ENCODE measurements around the gene SQSTM1.

SQSTM1 gene

GRCh38 chr5:179806250-179807048 lies 14.3 kb upstream of the SQSTM1 start, which contains the start of gene MGAT4B:
MGAT4B (minus strand) TSS chr5:179806866; CDS start chr5:179806583, 283 bp downstream.
- DNase-seq = peak; percentile 54

DNA sequence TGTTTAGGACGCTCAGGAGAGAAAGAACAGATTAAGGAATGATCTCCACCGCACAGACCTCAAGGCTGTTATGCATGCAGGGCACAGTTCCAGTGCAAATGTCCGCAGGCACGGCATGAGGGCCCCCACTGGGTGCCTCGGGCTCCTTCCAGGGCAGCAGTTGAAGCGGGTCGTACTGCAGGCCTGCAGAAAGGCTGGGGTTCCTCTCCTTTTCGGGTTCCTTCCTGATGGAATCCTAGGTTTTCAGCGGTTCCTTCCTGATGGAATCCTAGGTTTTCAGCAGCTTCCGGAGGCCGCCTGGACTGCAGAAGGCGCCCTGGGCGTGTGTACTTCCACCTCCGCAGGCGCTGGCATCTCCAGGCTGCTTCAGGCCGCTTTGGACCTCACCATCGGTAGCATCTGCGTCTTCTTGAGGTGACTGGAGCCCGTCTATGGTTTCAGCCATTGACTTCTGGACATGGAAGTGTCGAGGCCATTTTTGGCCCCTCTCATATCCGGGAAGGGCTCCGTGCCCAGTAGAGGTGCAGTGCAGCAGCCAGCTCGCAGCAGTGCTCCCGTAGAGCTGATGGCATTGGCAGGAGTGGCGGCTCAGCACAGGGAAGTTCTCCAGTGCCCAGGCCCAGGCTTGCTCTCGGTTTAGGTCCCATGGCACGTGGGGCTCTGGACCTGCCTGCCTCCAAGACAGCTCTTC lies 8.4 kb upstream of the SQSTM1 start:
- DNase-seq = no peak

DNA sequence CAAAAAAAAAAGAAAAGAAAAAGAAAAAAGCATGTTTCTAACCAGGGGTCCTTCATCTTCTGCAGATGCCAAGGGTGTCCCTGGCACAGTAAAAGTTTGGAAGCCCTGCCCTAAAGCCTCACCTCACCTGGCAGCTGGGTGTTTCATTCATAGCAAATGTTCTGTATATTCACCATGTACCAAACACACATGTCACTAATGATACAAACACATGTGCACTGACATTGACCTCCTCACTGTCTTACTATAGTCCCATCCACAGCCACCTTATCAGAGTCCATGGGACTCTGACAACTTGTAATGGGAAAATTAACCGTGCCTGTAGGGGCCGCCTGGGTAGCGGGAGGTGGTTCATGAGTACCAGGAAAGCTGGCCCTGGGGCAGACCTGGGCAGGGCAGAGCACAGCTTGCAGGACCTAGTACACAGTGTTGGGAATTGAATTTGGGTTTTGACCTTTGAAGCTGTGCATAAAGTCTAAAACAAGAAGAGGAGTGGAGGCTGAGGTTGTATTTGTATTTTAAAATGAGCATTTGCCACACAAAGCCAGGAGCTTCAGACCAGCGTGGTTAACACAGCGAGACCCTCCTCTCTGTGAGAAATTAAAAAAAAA lies 7.6 kb upstream of the SQSTM1 start:
- DNase-seq = no peak

DNA sequence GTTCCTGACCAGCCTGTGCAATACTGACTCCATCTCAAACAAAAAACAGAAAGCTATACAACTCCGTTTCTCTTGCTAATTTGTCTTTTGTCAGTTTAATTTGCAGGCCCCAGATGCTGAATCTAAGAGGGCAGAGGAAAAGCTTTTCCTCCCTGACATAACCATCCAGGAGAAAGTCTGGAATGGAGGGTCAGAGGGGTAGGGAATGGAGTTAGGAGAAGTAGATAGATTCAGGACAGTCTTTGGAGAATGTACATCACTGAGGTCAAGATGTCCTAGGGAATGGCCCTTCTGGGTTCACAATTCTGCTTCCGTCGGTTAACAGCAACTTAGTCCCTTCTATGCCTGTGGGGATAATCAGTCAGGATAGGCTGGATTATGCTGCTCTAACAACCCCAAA lies 6.6 kb upstream of the SQSTM1 start:
- no peak for DNase-seq

- no peak for DNase-seq
Observed at GRCh38 chr5:179815491-179816249, 5.0 kb upstream of the SQSTM1 start.

DNA sequence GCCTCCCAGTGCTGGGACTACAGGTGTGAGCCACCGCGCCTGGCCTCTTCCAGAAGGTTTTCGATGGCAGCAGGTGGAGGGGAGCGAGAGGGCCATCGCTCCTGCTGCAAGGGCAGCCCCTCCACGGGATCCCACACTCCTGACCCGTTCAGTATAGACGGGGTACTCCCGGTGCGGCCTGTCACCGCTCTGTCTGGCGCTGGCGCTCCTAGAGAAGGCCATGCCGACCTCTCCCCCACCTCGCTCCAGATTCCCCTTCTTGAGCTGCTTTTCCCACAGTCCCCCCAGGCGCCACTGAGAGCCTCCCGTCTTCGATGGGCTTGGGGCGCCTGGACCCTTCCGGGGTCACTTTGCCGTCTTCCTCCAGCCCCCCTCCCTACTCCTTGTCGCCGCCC lies 4.3 kb upstream of the SQSTM1 start:
- no peak for DNase-seq

GRCh38 chr5:179816796-179817469 lies 3.8 kb upstream of the SQSTM1 start:
- no peak for DNase-seq

DNA sequence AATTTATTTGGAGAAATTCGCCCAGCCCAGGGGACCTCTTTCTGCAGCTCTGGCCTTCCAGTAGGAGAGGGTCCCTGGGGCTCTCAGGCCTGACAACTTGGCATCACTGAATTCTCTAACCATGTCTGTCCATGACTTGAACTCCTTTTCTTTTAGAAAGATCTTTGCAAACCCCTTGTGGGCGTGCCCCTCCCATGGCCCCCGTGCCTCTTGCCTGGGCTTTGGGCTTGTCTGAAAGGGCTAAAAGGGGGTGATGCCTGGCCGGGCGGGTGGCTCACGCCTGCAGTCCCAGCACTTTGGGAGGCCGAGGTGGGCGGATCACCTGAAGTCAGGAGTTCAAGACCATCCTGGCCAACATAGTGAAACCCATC lies 3.2 kb upstream of the SQSTM1 start:
- no peak for DNase-seq

DNA sequence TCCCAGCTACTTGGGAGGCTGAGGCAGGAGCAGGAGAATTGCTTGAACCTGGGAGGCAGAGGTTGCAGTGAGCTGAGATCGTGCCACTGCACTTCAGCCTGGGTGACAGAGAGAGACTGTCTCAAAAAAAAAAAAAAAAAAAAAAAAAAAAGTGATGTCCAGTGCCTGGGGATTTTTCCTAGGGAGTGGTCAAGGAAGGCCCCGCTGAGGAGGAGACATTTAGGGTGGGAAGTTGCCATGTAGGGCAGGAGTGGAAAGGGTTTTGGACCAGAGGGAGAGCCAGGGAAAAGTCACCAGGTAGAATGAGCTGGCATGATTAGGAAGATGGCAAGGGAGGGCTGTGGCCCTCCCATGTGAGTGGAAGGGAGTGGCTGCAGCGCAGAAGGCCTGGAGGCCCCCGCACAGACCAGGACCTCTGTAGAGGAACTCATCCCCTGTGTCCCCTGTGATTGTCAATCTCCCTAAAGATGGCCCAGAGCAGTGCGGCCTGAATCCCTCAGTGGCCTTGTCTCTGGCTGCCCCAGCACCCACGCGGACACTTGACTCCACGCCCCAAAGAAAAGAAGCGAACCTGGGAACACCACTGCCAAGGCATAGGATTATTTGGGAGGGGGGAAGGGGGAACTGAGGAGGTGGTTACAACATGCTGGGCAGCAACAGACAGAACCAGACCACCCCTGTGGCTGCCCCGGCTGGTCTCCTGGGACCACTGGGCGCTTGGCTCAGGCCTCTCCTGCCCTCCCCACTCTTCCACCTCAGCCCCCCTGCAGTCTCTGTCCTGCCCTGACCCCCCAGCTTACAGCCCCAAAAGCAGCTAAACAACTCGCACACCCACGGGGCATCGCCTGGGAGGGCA lies 2.6 kb upstream of the SQSTM1 start:
- DNase-seq = no peak

DNA sequence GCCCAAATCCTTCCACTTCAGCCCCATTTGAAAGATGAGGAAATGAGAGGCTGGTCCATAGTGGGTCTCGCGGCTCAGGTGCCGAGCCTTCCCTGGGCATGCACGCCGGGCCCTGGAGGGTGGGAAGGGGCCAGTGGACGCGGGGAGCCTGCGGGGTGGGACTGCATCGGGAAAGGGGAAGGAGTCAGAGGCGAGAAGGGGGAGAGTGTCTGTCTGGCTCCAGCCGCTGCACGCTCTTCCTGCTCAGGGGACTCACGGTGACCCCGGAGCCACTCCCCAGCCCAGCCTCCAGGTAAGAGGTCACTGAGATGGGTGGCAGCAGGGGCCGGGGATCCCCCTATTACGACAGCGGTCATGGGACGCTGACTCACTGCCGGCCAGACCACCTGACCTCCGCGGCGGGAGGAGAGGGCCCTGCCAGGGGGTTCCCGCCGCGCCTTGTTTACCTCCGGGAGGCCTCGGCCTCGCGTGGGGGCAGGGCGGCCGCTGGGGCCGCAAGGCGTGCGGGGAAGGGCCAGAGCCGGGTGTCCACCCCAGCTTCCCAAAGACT lies 1.9 kb upstream of the SQSTM1 start:
- DNase-seq = peak; percentile 83

GRCh38 chr5:179819296-179820126 lies 1.2 kb upstream of the SQSTM1 start:
- DNase-seq = peak; percentile 36

DNA sequence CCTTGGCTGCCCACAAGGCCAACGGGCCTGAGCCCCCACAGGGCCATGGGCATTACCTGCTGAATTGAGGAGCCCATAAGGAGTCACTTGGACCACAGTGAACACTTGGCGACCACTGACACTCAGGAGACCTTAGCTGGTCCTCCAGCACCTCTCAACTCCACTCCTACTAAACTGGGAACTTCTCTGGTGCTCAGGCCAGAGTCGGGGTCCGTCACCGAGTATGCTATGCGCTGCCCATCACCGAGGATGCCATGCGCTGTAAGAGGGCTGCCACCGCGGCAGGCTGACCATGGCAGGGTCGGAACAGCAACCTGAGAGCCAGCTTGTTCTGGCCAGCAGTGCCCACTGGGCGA lies 600 bp upstream of the SQSTM1 start:
- DNase-seq = no peak

- peak; percentile 83 for DNase-seq
Observed at GRCh38 chr5:179821298-179822058, 773 bp downstream of the SQSTM1 start.

DNA sequence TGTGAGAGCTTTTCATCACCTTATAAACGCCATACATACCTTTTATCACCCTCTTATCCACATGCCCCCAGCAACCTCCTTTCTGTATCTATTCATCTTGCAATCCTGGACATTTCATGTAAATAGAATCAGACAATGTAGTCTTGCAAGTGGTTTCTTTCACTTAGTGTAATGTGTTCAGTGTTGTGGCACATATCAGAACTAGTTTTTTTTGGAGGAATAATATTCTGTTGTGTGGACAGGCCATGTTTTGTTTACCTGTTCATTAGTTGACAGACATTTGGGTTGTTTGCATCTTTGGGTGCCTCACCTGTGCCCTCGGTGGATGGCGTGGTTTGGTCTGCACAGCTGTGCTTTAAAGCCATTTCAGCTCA lies 1.3 kb downstream of the SQSTM1 start:
- DNase-seq = no peak

- no peak for DNase-seq
Observed at GRCh38 chr5:179822444-179822990, 1.8 kb downstream of the SQSTM1 start.

DNA sequence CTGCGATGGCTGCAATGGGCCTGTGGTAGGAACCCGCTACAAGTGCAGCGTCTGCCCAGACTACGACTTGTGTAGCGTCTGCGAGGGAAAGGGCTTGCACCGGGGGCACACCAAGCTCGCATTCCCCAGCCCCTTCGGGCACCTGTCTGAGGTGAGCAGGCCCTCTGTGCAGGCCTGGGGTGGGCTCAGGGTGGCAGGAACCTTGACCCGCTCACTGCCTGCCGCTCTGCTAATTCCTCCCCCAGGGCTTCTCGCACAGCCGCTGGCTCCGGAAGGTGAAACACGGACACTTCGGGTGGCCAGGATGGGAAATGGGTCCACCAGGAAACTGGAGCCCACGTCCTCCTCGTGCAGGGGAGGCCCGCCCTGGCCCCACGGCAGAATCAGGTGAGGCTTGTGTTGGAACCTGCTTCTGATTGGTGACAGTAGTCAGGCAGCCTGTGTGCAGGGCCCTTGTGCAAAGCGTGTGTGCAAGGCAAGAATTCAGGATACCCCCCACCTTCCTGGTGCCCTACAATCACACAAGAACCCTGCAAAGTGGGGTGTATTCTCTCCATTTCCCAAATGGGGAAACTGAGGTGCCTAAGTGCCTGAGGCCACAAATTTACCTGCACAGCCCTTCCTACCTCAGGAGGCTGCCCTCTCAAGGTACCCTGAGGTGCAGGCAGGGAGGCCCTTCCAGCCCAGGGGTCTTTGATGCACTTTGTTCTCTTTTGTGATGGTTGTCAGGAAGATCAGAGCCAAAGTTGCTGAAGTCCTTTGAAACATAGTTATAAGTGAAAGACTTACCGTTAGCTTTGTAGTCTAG lies 3.4 kb downstream of the SQSTM1 start:
- DNase-seq = no peak

DNA sequence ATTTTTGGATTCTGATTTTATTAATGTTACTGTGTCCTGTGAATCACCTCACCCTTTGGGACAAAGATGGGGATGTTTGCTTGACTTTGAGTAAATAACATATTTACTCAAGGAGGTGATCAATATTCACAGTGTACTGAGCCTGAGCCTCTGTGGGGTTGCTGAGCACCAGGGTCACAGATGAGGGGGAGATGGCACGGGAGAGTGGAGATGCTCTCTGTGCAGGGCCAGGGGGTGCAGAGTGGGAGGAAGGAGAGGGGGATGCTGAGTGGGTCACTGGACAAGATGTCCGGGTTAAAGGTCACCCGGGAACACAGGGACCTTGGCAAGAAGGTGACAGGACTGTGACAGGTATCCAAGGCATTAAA lies 4.0 kb downstream of the SQSTM1 start:
- DNase-seq = no peak

DNA sequence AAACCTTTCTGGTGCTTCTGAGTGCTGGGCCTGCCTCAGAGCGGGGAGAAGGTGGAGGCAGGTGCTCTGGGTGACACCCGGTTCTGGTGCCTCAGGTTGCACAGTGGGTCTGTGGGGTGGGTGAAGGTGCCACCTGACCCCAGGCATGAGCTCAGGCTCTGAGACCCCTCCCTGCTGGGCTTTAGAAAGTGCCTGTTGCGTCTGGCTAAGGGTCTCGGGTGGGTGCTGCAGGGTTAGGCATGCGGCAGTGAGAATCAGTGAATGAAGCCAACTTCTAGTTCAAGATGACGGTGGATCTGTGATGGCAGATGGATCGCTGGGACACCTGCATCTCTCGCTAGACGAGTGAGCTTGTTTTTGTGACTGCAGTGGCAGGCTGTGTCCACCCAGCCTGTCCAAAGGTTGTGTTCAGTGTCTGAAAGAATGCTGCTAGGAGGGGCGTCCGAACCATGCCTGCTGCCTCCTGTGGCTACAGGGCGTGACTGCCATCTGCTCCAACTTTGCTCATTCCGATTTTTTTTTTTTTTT lies 5.0 kb downstream of the SQSTM1 start:
- DNase-seq = no peak
